Prostate gland (tissue), 2 donors: ENCODE data around the gene DGCR8. TPM values are rescaled to one million over a fixed set of nuclear protein-coding genes. Genes with fewer than 3 reads are reported as not detected.

Experiments used
- DNase-seq: peaks from one replicate; pipeline ENCODE4 v3.0.0-alpha.2; 2019; ENCODE audit warnings: low spot score
- H3K27ac ChIP-seq, 2 donors: fragments of 200-600 bp; sonication (generic); 2 replicates each; pipeline ENCODE4 v1.5.1; 2017 to 2019
- H3K27me3 ChIP-seq: fragments of 200-600 bp; sonication (generic); replicated peaks from 2 replicates; pipeline ENCODE4 v1.5.1; 2019; ENCODE audit not compliant: insufficient read depth
- H3K36me3 ChIP-seq, 2 donors: fragments of 200-600 bp; sonication (generic); 1 replicate in 1 of 2; 2 replicates in 1 of 2; pipeline versions ENCODE4 v1.5.1 to v1.8.1; 2017 to 2019
- H3K4me1 ChIP-seq: fragments of 200-600 bp; sonication (generic); replicated peaks from 2 replicates; pipeline ENCODE4 v1.5.1; 2019
- H3K4me3 ChIP-seq, 2 donors: fragments of 200-600 bp; sonication (generic); 2 replicates each; pipeline ENCODE4 v1.5.1; 2017 to 2019
- H3K9me3 ChIP-seq: fragments of 200-600 bp; sonication (generic); 2 replicates; pipeline ENCODE4 v1.5.1; 2017
- POLR2A ChIP-seq: fragments of 450-650 bp; IDR thresholded peaks from one replicate; pipeline ENCODE4 v1.6.1; 2016; ENCODE audit warnings: antibody characterized with exemption, mild to moderate bottlenecking
- POLR2AphosphoS5 ChIP-seq: sonication (generic); formaldehyde crosslinking; IDR thresholded peaks from one replicate; pipeline ENCODE4 v1.6.1; 2017; ENCODE audit warnings: antibody characterized with exemption
- WGBS: methylation state at CpG from one replicate; pipeline ENCODE4 v1.1.5; 2018; 5-methylcytosine and 5-hydroxymethylcytosine counted together
- intact Hi-C: fragments of 100-400 bp; cut with DNase I; formaldehyde crosslinking; loops from one replicate; pipeline ENCODE4 v1.14.2; 2022
- total RNA-seq, 2 donors: library from RNA; depleted of rRNA; stranded (reverse); fragments of >200 nt; gene quantifications; one replicate each; pipeline ENCODE4 v1.1.0, GENCODE V29; 2016
- TF ChIP-seq, protein P1 (sequence below), 4 experiments: fragments of 200-600 bp in 2 of 4; fragments of 450-650 bp in 2 of 4; sonication (generic) in 2 of 4; IDR thresholded peaks; 1 replicate in 3 of 4; 2 replicates in 1 of 4; pipeline ENCODE4 v1.5.1; 2016 to 2019; ENCODE audit warnings: antibody characterized with exemption in 4 of 4, mild to moderate bottlenecking in 2 of 4, moderate library complexity in 2 of 4

Gene DGCR8
- total RNA-seq, 2 donors from 2014 or later = 20.9 to 47.6 TPM

DNA sequence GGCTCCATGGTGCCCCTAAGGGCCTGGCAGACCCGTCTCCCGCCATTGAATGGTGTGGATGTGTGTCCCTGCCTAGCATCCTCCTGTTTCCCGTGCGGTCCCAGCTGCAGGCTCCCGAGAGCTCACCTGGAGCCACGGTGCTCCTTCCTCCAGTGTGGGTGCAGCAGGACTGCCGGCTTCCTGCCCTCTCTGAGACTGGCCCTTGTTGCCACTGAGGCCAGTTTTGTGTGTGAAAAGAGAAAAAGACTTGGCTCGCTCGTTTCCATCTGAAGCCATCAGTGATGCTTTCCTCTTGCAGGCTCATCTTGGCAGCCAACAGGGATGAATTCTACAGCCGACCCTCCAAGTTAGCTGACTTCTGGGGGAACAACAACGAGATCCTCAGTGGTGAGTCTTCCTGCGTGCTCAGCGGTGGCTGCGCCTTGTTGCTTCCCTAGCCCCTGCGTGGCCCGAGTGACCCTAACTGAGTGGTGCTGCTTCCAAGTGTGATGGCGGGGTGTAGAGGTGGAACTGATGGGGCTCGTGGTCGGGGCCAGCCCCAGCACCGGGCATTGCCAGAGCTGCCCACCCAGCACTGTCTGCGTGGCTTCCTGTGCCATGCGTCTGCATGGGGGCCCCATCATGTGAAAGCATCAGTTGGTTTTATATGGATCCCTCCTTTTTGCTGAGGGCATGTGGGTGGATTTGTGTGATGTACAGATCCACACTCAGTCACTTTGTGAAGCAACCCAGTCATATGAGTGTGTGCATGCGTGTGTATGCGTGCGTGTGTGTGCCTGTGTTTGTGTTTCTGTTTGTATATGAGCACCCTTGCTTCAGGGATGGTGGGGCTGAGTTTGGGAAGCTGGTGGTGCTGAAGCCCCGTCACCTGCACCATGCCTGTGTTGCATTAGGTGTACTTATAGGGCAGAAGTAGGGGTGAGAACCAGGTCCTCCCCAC lies 36.7 kb upstream of the DGCR8 start:
- no peak for DNase-seq
- Histone ChIP-seq H3K4me3 (no peak overlapping the region), H3K4me1 (no peaks in the 10 kb centered on the region), H3K27me3 (no peaks in the 10 kb centered on the region), H3K27ac (no peak overlapping the region), H3K9me3 (no peaks in the 10 kb centered on the region), H3K36me3 (no peaks in the 10 kb centered on the region)
- intact Hi-C loops = no loop called here
- TF ChIP-seq POLR2AphosphoS5 = no peak
- no peak for TF ChIP-seq POLR2A
- TF ChIP-seq, protein P1, sequence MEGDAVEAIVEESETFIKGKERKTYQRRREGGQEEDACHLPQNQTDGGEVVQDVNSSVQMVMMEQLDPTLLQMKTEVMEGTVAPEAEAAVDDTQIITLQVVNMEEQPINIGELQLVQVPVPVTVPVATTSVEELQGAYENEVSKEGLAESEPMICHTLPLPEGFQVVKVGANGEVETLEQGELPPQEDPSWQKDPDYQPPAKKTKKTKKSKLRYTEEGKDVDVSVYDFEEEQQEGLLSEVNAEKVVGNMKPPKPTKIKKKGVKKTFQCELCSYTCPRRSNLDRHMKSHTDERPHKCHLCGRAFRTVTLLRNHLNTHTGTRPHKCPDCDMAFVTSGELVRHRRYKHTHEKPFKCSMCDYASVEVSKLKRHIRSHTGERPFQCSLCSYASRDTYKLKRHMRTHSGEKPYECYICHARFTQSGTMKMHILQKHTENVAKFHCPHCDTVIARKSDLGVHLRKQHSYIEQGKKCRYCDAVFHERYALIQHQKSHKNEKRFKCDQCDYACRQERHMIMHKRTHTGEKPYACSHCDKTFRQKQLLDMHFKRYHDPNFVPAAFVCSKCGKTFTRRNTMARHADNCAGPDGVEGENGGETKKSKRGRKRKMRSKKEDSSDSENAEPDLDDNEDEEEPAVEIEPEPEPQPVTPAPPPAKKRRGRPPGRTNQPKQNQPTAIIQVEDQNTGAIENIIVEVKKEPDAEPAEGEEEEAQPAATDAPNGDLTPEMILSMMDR (IDR thresholded peaks at IDR 0.05) = no peak
- WGBS = 91% methylated on average over 26 of the region's 26 CpGs

DNA sequence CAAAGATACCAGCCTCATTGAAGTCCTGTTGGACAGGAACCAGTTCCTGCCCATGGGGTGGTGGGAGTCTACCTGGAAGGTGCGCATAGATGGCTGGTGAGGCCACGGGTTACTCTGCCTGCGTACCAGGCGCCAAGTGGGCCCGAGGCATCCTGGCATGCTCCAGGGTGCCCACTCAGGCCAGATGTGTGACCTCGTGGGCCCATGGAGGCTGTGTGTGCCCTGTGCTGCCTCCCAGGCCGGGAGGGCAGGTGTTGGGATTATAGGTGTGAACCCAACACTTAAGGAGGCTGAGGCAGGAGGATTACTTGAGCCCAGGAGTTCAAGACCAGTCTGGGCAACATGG lies 36.1 kb upstream of the DGCR8 start:
- intact Hi-C loops = no loop called here
- no peaks in the 10 kb centered on the region for H3K36me3 ChIP-seq
- no peaks in the 10 kb centered on the region for H3K27me3 ChIP-seq
- H3K4me1 ChIP-seq = no peaks in the 10 kb centered on the region
- no peak overlapping the region for H3K27ac ChIP-seq
- no peak overlapping the region for H3K4me3 ChIP-seq
- H3K9me3 ChIP-seq = no peaks in the 10 kb centered on the region
- TF ChIP-seq POLR2A = no peak
- TF ChIP-seq, protein P1 (IDR thresholded peaks at IDR 0.05) = no peak
- TF ChIP-seq POLR2AphosphoS5 = no peak
- WGBS = 95% methylated on average over 7 of the region's 7 CpGs
- no peak for DNase-seq

- Histone ChIP-seq H3K4me3 (no peak overlapping the region), H3K36me3 (no peaks in the 10 kb centered on the region), H3K4me1 (no peaks in the 10 kb centered on the region), H3K27ac (no peak overlapping the region), H3K9me3 (no peaks in the 10 kb centered on the region), H3K27me3 (no peaks in the 10 kb centered on the region)
- intact Hi-C loops = no loop called here
- WGBS = 91% methylated on average over 10 of the region's 10 CpGs
- DNase-seq = no peak
- TF ChIP-seq POLR2A = no peak
- TF ChIP-seq, protein P1 (IDR thresholded peaks at IDR 0.05) = no peak
- TF ChIP-seq POLR2AphosphoS5 = no peak
These were observed 35.4 kb upstream of the DGCR8 start for GRCh38 chr22:20044495-20045151.

GRCh38 chr22:20046730-20047129 lies 33.3 kb upstream of the DGCR8 start:
- Histone ChIP-seq H3K27ac (no peak overlapping the region), H3K4me3 (no peak overlapping the region), H3K36me3 (no peaks in the 10 kb centered on the region), H3K9me3 (no peaks in the 10 kb centered on the region), H3K27me3 (no peaks in the 10 kb centered on the region), H3K4me1 (no peaks in the 10 kb centered on the region)
- intact Hi-C loops = no loop called here
- 88% methylated on average over 4 of the region's 4 CpGs for WGBS
- DNase-seq = no peak
- no peak for TF ChIP-seq POLR2AphosphoS5
- TF ChIP-seq POLR2A = no peak
- TF ChIP-seq, protein P1 (IDR thresholded peaks at IDR 0.05) = no peak

GRCh38 chr22:20051927-20052308 lies 28.1 kb upstream of the DGCR8 start:
- 100% methylated on average over 1 of the region's 6 CpGs for WGBS
- intact Hi-C loops = no loop called here
- H3K4me1 ChIP-seq = no peaks in the 10 kb centered on the region
- H3K27ac ChIP-seq = no peak overlapping the region
- H3K9me3 ChIP-seq = no peaks in the 10 kb centered on the region
- no peaks in the 10 kb centered on the region for H3K36me3 ChIP-seq
- DNase-seq = no peak
- TF ChIP-seq POLR2AphosphoS5 = no peak
- TF ChIP-seq, protein P1 (IDR thresholded peaks at IDR 0.05) = no peak
- TF ChIP-seq POLR2A = no peak
- no peaks in the 10 kb centered on the region for H3K27me3 ChIP-seq
- no peak overlapping the region for H3K4me3 ChIP-seq
